GM12872 (cell line): ENCODE data around the gene RPS27.

Experiments
- CTCF ChIP-seq: IDR thresholded peaks from 3 replicates; pipeline ENCODE4 v1.5.1; 2011; ENCODE audit warnings: low read depth, mild to moderate bottlenecking, low read length, moderate library complexity; ENCODE audit not compliant: insufficient read depth

RPS27 gene

DNA sequence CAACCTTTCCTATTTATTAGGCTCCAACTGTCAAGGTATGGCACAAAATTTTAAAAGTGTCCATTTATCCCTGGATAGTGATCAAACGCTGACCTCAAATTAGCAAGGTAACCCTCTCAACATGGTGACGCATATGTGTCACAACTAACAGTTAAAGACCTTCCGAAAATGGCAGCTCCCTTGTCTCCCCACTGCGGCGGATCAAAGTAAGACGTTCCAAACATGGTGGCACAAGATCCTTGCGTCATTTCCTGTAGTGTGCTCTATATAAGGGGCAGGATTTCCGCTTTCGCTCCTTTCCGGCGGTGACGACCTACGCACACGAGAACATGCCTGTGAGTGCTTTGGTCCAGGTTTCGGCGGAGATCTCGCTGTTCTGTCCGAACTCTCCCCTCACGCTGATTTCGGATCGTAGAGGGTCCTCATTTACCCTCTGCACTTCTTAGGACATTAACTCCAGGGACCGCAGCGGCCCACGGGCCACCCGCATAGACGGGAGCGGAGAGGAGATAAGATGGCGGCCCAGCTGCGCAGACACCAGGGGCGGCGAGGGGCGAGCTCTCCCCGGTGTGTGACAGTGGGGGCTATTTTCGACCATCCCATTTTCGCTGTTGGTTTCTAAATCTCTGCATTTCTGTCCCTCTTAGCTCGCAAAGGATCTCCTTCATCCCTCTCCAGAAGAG lies at the start of gene RPS27:
RPS27 (plus strand) TSS at position 295 of the 683 bp plus-strand sequence; CDS start at position 330, 35 bp downstream.
- no peak for TF ChIP-seq CTCF

DNA sequence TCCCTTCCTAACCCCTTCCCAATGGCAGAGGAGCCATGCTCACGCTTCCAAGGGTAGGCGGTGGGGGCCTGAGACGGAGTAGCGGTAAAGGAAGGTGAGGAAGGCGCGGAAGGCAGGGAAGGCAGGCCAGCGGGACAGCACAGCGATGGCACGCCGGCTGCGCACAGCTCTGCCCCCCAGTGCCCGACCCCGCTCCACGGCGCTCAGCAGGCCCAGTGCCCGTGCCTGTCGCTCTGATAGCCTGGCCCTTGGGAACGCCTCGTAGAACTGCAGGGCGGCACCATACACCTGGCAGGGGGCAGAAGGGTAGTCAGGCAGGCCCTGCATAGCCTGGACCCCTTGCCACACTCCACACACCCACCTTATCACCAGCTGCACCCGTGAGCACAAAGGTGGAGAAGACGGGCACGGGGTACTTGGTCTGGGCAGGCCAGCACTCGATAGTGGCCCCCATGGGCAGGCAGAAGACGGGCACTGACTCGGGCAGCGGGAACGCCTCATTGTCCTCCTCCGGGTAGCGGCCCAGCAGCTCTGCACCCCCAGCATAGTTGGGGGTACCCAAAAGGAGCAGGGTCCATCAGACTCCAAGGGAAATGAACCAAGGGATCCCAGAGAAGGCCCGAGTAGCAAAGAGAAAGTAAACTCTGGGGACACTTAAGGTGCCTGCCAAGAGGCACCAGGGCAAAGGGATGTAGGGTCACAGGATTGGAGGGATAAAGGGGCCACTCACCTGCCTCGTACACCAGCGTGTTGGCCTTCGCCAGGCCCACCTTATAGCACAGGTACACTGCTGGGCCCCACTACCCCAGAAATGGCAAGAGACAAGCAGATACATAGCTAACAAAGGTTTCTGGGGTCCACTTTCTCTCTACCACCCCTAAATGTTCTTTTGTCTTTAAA lies 48.5 kb upstream of the RPS27 start:
- TF ChIP-seq CTCF: no peak

GRCh38 chr1:153942766-153943549 lies 47.6 kb upstream of the RPS27 start:
- TF ChIP-seq CTCF: no peak

- no peak for TF ChIP-seq CTCF
These were observed 46.3 kb upstream of the RPS27 start for GRCh38 chr1:153944005-153944826.

GRCh38 chr1:153944827-153945117 lies 45.8 kb upstream of the RPS27 start:
- no peak for TF ChIP-seq CTCF

GRCh38 chr1:153945131-153945794 lies 45.3 kb upstream of the RPS27 start:
- TF ChIP-seq CTCF: no peak
